GM12878 (cell line): ENCODE results near the gene SLC9C1. TPM values are rescaled to one million over a fixed set of nuclear protein-coding genes. Genes with fewer than 3 reads are reported as not detected.

Source experiments
- BHLHE40 ChIP-seq, 2 experiments: fragments of 450-650 bp in 1 of 2; IDR thresholded peaks; 2 replicates each; pipeline ENCODE4 v1.6.1; 2011 to 2017; ENCODE audit warnings: low read depth in 2 of 2, borderline replicate concordance in 1 of 2, improper control_type of control experiment in 1 of 2, low read length in 1 of 2, mild to moderate bottlenecking in 1 of 2
- CBX5 ChIP-seq: sonication (generic); IDR thresholded peaks from 2 replicates; pipeline ENCODE4 v1.6.1; 2016; ENCODE audit warnings: low read depth, moderate library complexity, mild to moderate bottlenecking, inconsistent platforms
- CHD2 ChIP-seq: IDR thresholded peaks from 2 replicates; pipeline ENCODE4 v1.6.1; 2011; ENCODE audit warnings: low read depth, low read length, improper control_type of control experiment, borderline replicate concordance
- EZH2 ChIP-seq: IDR thresholded peaks from 2 replicates; pipeline ENCODE4 v1.6.1; 2012; ENCODE audit warnings: low read depth, mild to moderate bottlenecking, control low read depth, inconsistent platforms, low read length, borderline replicate concordance; ENCODE audit not compliant: control insufficient read depth
- IKZF1 ChIP-seq: fragments of 450-650 bp; conservative IDR thresholded peaks from 2 replicates; pipeline ENCODE4 v1.6.1; 2017; ENCODE audit warnings: antibody characterized with exemption, mild to moderate bottlenecking
- SIN3A ChIP-seq: IDR thresholded peaks from 2 replicates; pipeline ENCODE4 v1.6.1; 2012; ENCODE audit warnings: low read depth, low read length, improper control_type of control experiment
- polyA plus RNA-seq, 11 experiments: library from polyadenylated mRNA; depleted of rRNA in 4 of 11; unstranded in 6 of 11; stranded (reverse) in 5 of 11; fragments of >200 nt; fragmentation: Nextera tagmentation in 4 of 11; fragmentation: Illumina TruSeq in 1 of 11; extraction: Ambion mirVana in 4 of 11; extraction: Trizol in 1 of 11; gene quantifications; 1 replicate in 1 of 11; 2 replicates in 10 of 11; pipeline versions ENCODE4 v1.2.1 to v1.2.3, GENCODE V29; 2011 to 2016; ENCODE audit warnings: inconsistent platforms in 2 of 11, missing spikeins in 2 of 11, low read depth in 1 of 11
- total RNA-seq, 4 experiments: library from RNA; depleted of rRNA in 3 of 4; stranded (reverse); fragments of >200 nt in 3 of 4; fragmentation: Illumina TruSeq in 1 of 4; extraction: Trizol in 1 of 4; gene quantifications; 2 replicates each; pipeline versions ENCODE4 v1.2.1 to v1.2.3, GENCODE V29; 2013 to 2021
- TF ChIP-seq, protein P1 (sequence below): fragments of 450-650 bp; IDR thresholded peaks from 2 replicates; pipeline ENCODE4 v1.6.1; 2017; ENCODE audit warnings: mild to moderate bottlenecking
- TF ChIP-seq, protein P2 (sequence below): fragments of 450-650 bp; IDR thresholded peaks from 2 replicates; pipeline ENCODE4 v1.6.1; 2016; ENCODE audit warnings: mild to moderate bottlenecking
- TF ChIP-seq, protein P3 (sequence below): IDR thresholded peaks from 2 replicates; pipeline ENCODE4 v1.6.1; 2012; ENCODE audit warnings: improper control_type of control experiment, low read depth, low read length; ENCODE audit not compliant: insufficient replicate concordance
- TF ChIP-seq, protein P4 (sequence below): fragments of 450-650 bp; IDR thresholded peaks from 2 replicates; pipeline ENCODE4 v1.6.1; 2018; ENCODE audit warnings: borderline replicate concordance, mild to moderate bottlenecking; ENCODE audit not compliant: partially characterized antibody
- TF ChIP-seq, protein P5 (sequence below): fragments of 450-650 bp; IDR thresholded peaks from 2 replicates; pipeline ENCODE4 v1.6.1; 2017; ENCODE audit warnings: mild to moderate bottlenecking, moderate library complexity

Gene SLC9C1
- total and polyA plus RNA-seq, 10 of the 15 experiments (the other 5 are each of a cell fraction or from before 2014, with no cell fraction given) = not detected

DNA sequence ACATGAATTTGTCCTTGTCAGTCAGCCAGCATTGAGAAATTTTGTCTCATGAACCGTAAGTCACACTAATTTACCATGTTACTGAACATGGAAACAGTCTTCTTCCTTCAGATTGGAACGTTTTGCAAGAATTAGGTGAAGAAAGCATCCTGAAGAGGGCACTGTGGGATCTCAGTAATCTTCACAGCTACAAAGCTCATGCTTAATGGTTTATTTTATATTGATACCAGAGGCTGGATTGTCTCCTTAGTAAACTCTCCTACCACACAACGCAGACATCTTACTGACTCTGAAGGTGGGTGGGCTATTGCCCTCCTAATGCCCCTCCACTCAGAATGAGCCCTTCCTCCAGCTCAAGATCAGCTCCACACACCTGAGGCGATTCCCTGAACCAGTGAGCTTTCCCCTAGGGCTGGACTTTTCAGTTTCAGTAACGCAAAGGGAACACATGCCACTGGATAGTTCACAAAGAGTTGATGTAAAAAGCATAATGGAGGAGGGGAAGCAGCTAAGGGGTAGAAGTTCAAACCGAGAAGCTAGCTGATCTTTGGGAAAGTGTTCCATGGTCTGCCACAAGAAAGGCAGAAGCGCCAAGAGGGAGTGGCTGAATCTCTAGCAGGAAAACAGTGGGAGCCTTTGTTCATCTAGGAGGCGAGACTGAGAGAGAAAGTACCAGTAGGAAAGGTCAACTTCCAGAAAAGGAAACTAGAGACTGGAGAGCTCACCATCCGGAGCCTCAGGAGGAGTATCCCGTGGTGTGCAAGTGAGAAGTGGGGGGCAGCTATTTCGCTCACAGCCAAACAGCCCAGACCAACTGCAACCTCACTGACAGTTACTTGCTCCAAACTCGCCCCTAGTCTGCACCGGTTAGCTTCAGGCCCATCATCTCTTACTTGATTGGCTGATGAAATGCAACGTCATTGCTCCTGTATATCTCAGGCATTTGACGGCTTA lies at the start of gene SLC9C1 (continued):
- TF ChIP-seq BHLHE40 (IDR thresholded peaks at IDR 0.05; ENCODE audit: borderline replicate concordance in 1 of 2, low read depth in 2 of 2, low read length in 1 of 2) (no peak), EZH2 (no peak), CHD2 (no peak), CBX5 (0 out of 2 replicates have a peak, but pooled peaks have one; percentile 80), SIN3A (peak; percentile 48; the same call in 1 of the 2 replicates), IKZF1 (peak; percentile 44; the same call in 1 of the 2 replicates)
- TF ChIP-seq, protein P1, sequence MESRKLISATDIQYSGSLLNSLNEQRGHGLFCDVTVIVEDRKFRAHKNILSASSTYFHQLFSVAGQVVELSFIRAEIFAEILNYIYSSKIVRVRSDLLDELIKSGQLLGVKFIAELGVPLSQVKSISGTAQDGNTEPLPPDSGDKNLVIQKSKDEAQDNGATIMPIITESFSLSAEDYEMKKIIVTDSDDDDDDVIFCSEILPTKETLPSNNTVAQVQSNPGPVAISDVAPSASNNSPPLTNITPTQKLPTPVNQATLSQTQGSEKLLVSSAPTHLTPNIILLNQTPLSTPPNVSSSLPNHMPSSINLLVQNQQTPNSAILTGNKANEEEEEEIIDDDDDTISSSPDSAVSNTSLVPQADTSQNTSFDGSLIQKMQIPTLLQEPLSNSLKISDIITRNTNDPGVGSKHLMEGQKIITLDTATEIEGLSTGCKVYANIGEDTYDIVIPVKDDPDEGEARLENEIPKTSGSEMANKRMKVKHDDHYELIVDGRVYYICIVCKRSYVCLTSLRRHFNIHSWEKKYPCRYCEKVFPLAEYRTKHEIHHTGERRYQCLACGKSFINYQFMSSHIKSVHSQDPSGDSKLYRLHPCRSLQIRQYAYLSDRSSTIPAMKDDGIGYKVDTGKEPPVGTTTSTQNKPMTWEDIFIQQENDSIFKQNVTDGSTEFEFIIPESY = no peak
- TF ChIP-seq, protein P2, sequence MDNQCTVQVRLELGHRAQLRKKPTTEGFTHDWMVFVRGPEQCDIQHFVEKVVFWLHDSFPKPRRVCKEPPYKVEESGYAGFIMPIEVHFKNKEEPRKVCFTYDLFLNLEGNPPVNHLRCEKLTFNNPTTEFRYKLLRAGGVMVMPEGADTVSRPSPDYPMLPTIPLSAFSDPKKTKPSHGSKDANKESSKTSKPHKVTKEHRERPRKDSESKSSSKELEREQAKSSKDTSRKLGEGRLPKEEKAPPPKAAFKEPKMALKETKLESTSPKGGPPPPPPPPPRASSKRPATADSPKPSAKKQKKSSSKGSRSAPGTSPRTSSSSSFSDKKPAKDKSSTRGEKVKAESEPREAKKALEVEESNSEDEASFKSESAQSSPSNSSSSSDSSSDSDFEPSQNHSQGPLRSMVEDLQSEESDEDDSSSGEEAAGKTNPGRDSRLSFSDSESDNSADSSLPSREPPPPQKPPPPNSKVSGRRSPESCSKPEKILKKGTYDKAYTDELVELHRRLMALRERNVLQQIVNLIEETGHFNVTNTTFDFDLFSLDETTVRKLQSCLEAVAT = no peak
- TF ChIP-seq, protein P3, sequence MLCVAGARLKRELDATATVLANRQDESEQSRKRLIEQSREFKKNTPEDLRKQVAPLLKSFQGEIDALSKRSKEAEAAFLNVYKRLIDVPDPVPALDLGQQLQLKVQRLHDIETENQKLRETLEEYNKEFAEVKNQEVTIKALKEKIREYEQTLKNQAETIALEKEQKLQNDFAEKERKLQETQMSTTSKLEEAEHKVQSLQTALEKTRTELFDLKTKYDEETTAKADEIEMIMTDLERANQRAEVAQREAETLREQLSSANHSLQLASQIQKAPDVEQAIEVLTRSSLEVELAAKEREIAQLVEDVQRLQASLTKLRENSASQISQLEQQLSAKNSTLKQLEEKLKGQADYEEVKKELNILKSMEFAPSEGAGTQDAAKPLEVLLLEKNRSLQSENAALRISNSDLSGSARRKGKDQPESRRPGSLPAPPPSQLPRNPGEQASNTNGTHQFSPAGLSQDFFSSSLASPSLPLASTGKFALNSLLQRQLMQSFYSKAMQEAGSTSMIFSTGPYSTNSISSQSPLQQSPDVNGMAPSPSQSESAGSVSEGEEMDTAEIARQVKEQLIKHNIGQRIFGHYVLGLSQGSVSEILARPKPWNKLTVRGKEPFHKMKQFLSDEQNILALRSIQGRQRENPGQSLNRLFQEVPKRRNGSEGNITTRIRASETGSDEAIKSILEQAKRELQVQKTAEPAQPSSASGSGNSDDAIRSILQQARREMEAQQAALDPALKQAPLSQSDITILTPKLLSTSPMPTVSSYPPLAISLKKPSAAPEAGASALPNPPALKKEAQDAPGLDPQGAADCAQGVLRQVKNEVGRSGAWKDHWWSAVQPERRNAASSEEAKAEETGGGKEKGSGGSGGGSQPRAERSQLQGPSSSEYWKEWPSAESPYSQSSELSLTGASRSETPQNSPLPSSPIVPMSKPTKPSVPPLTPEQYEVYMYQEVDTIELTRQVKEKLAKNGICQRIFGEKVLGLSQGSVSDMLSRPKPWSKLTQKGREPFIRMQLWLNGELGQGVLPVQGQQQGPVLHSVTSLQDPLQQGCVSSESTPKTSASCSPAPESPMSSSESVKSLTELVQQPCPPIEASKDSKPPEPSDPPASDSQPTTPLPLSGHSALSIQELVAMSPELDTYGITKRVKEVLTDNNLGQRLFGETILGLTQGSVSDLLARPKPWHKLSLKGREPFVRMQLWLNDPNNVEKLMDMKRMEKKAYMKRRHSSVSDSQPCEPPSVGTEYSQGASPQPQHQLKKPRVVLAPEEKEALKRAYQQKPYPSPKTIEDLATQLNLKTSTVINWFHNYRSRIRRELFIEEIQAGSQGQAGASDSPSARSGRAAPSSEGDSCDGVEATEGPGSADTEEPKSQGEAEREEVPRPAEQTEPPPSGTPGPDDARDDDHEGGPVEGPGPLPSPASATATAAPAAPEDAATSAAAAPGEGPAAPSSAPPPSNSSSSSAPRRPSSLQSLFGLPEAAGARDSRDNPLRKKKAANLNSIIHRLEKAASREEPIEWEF = no peak
- TF ChIP-seq, protein P4, sequence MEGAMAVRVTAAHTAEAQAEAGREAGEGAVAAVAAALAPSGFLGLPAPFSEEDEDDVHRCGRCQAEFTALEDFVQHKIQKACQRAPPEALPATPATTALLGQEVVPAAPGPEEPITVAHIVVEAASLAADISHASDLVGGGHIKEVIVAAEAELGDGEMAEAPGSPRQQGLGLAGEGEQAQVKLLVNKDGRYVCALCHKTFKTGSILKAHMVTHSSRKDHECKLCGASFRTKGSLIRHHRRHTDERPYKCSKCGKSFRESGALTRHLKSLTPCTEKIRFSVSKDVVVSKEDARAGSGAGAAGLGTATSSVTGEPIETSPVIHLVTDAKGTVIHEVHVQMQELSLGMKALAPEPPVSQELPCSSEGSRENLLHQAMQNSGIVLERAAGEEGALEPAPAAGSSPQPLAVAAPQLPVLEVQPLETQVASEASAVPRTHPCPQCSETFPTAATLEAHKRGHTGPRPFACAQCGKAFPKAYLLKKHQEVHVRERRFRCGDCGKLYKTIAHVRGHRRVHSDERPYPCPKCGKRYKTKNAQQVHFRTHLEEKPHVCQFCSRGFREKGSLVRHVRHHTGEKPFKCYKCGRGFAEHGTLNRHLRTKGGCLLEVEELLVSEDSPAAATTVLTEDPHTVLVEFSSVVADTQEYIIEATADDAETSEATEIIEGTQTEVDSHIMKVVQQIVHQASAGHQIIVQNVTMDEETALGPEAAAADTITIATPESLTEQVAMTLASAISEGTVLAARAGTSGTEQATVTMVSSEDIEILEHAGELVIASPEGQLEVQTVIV = no peak
- TF ChIP-seq, protein P5, sequence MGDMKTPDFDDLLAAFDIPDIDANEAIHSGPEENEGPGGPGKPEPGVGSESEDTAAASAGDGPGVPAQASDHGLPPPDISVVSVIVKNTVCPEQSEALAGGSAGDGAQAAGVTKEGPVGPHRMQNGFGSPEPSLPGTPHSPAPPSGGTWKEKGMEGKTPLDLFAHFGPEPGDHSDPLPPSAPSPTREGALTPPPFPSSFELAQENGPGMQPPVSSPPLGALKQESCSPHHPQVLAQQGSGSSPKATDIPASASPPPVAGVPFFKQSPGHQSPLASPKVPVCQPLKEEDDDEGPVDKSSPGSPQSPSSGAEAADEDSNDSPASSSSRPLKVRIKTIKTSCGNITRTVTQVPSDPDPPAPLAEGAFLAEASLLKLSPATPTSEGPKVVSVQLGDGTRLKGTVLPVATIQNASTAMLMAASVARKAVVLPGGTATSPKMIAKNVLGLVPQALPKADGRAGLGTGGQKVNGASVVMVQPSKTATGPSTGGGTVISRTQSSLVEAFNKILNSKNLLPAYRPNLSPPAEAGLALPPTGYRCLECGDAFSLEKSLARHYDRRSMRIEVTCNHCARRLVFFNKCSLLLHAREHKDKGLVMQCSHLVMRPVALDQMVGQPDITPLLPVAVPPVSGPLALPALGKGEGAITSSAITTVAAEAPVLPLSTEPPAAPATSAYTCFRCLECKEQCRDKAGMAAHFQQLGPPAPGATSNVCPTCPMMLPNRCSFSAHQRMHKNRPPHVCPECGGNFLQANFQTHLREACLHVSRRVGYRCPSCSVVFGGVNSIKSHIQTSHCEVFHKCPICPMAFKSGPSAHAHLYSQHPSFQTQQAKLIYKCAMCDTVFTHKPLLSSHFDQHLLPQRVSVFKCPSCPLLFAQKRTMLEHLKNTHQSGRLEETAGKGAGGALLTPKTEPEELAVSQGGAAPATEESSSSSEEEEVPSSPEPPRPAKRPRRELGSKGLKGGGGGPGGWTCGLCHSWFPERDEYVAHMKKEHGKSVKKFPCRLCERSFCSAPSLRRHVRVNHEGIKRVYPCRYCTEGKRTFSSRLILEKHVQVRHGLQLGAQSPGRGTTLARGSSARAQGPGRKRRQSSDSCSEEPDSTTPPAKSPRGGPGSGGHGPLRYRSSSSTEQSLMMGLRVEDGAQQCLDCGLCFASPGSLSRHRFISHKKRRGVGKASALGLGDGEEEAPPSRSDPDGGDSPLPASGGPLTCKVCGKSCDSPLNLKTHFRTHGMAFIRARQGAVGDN = no peak
